GM18951 (cell line): Measurements from ENCODE around the gene KCNK15.
"Not testable (repeated sequence)": the region's sequence is repeated elsewhere in the genome, so short reads cannot be mapped to it uniquely, and the experiment has no call there.

Experiments
- POLR2A ChIP-seq: IDR thresholded peaks from 4 replicates; pipeline ENCODE4 v1.6.1; 2011; ENCODE audit warnings: mild to moderate bottlenecking; ENCODE audit not compliant: insufficient read length, insufficient read depth; ENCODE audit errors: extremely low read depth
- in situ Hi-C: fragments of 300-500 bp; cut with MboI; formaldehyde crosslinking; loops from one replicate; pipeline ENCODE4 v1.12.0; 2022; ENCODE audit warnings: low sequenced_read_pairs, mixed read lengths, inconsistent platforms; ENCODE audit not compliant: unreplicated experiment

KCNK15 gene

GRCh38 chr20:44762466-44763140 is 16.9 kb downstream of the KCNK15 start:
- in situ Hi-C loops, result no loop called here
- TF ChIP-seq POLR2A, result no peak

GRCh38 chr20:44763798-44764197 is 18.1 kb downstream of the KCNK15 start:
- in situ Hi-C loops, result not testable (repeated sequence)

- TF ChIP-seq POLR2A, result no peak
- in situ Hi-C loops, result no loop called here
Measured at GRCh38 chr20:44765091-44765490, 19.4 kb downstream of the KCNK15 start.

- no peak for TF ChIP-seq POLR2A
- in situ Hi-C loops, result no loop called here
Measured at GRCh38 chr20:44765701-44766347, 20.2 kb downstream of the KCNK15 start.

- in situ Hi-C loops, result no loop called here
- no peak for TF ChIP-seq POLR2A
Measured at GRCh38 chr20:44768256-44768655, 22.6 kb downstream of the KCNK15 start.

GRCh38 chr20:44768854-44769480 is 23.3 kb downstream of the KCNK15 start:
- TF ChIP-seq POLR2A, result no peak
- in situ Hi-C loops, result no loop called here

- TF ChIP-seq POLR2A, result no peak
Measured at GRCh38 chr20:44769481-44769863, 23.8 kb downstream of the KCNK15 start.

GRCh38 chr20:44770484-44771171 is 25.0 kb downstream of the KCNK15 start:
- in situ Hi-C loops, result no loop called here
- TF ChIP-seq POLR2A, result no peak

More at GRCh38 chr20:44769481-44769863, 23.8 kb downstream of the KCNK15 start:
- in situ Hi-C loops, result no loop called here

GRCh38 chr20:44771172-44771535 is 25.5 kb downstream of the KCNK15 start:
- no peak for TF ChIP-seq POLR2A
- in situ Hi-C loops, result no loop called here

- no peak for TF ChIP-seq POLR2A
- in situ Hi-C loops, result no loop called here
Measured at GRCh38 chr20:44772636-44773035, 27.0 kb downstream of the KCNK15 start.

GRCh38 chr20:44773070-44773829 is 27.6 kb downstream of the KCNK15 start:
- TF ChIP-seq POLR2A, result no peak
- in situ Hi-C loops, result no loop called here

GRCh38 chr20:44776980-44777379 is 31.3 kb downstream of the KCNK15 start:
- in situ Hi-C loops, result no loop called here
- no peak for TF ChIP-seq POLR2A

GRCh38 chr20:44780226-44780625 is 34.6 kb downstream of the KCNK15 start:
- in situ Hi-C loops, result no loop called here
- TF ChIP-seq POLR2A, result no peak

- no peak for TF ChIP-seq POLR2A
- in situ Hi-C loops, result no loop called here
Measured at GRCh38 chr20:44781118-44781517, 35.5 kb downstream of the KCNK15 start.
